GM19467 (cell line): ENCODE data around the gene RHEB.

Experiments used
- ATAC-seq: cut with Tn5 transposase; IDR thresholded peaks from one replicate; pipeline ENCODE4 v1.9.1; 2021; ENCODE audit warnings: mild to moderate bottlenecking, moderate library complexity; ENCODE audit not compliant: unreplicated experiment

The RHEB gene

DNA sequence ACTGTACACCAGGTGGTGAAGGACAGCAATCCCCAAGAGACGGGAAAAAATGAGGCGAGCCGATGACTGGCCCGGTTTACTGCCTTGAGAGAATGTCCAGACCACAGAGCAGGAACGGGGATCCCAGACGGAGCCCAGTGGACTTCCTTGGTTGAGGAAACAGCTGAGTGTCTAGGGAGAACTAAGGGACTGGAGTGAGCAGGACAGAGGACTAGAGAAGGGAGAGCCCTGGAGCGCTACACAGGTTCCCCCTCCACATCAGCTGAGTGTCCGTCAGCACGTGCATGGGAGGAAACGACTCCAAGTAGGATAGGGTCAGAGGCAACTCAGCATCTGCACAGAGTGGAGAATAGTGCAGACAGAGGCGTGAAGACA, 102.8 kb downstream of the RHEB start:
- no peak for ATAC-seq

DNA sequence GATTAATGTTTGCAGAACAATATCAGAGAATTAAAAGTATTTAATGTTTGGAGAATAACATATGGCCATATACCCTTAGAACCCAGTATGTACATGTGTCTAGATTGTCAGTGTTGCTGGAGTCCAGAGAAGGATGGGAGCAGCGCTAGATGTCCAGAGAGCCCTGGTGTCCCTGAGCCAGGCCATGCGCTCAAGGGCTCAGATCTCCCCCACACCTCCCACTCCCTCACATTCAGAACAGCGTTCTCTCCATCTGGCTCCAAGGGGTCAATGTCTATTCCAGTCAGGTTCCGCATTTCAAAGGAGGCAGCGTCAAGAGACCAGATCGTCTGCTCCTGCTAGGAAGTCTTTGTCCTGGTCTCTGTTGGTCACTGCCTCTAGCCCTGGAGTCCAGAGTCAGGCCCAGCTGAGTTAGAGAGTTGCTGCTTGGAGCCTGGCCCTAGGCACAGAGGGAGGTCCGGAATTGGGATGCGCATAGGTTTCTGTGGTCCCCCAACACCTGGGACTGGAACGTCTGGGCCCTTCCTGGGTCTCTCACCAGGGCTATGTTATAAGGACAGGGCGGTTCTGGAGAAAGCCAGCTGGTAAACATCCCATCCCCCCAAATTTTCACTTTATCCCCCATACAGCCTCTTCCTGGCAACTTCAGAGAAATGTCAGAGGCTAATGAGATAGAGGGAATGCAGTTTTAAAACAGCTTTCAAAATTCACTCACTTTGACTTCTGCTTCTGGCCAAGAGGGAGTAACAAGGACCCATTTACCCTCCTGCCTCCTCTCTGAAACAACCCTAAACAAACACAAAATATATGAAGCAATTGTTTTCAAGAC, 103.4 kb downstream of the RHEB start:
- no peak for ATAC-seq
